Muscle layer of duodenum (tissue), 2 donors: ENCODE measurements around the gene STMN3.
"Not testable (repeated sequence)": the region's sequence is repeated elsewhere in the genome, so short reads cannot be mapped to it uniquely, and the experiment has no call there.

ENCODE experiments used
- H3K27ac ChIP-seq: one replicate; pipeline ENCODE4 v1.7.0; 2013; ENCODE audit warnings: mild to moderate bottlenecking, low read length
- H3K27me3 ChIP-seq: one replicate; pipeline ENCODE4 v1.7.0; 2013; ENCODE audit warnings: low read depth, mild to moderate bottlenecking, control low read depth, low read length
- H3K36me3 ChIP-seq, 2 donors: one replicate each; pipeline ENCODE4 v1.7.0; 2013; ENCODE audit warnings: low read length in 2 of 2, control low read depth in 1 of 2, mild to moderate bottlenecking in 1 of 2; ENCODE audit not compliant: insufficient read depth in 2 of 2, control insufficient read depth in 1 of 2
- H3K4me1 ChIP-seq, 2 donors: one replicate each; pipeline ENCODE4 v1.7.0; 2013; ENCODE audit warnings: low read length in 2 of 2, mild to moderate bottlenecking in 2 of 2, control low read depth in 1 of 2, moderate library complexity in 1 of 2; ENCODE audit not compliant: insufficient read depth in 2 of 2, control insufficient read depth in 1 of 2
- H3K4me3 ChIP-seq, 2 donors: one replicate each; pipeline ENCODE4 v1.7.0; 2013; ENCODE audit warnings: low read length in 2 of 2, low read depth in 1 of 2, mild to moderate bottlenecking in 1 of 2
- H3K9me3 ChIP-seq, 2 donors: one replicate each; pipeline ENCODE4 v1.7.0; 2013; ENCODE audit warnings: low read length in 2 of 2, control low read depth in 1 of 2, mild to moderate bottlenecking in 1 of 2; ENCODE audit not compliant: control insufficient read depth in 1 of 2
- donor health status: healthy.

Gene STMN3

DNA sequence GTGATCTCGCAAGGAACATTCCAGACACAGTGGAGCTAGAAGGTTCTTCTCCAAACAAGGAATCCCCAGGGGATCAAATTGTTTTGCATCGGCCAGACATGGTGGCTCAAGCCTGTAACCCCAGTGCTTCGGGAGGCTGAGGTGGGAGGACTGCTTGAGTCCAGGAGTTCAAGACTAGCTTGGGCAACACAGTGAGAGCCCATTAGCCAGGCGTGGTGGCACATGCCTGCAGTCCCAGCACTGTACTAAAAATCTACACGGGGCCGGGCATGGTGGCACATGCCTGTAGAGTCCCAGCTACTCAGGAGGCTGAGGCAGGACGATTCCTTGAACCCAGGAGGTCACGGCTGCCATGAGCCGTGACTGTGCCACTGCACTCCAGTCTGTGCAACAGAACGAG, 41.6 kb downstream of the STMN3 start:
- no peaks in the 10 kb centered on the region for H3K9me3 ChIP-seq
- no peak overlapping the region for H3K4me3 ChIP-seq
- peaks cover 3 to 9% of the 10 kb centered on the region in 2 donors for H3K36me3 ChIP-seq
- H3K27me3 ChIP-seq, result no peaks in the 10 kb centered on the region
- no peaks in the 10 kb centered on the region for H3K4me1 ChIP-seq
- H3K27ac ChIP-seq, result no peak overlapping the region

DNA sequence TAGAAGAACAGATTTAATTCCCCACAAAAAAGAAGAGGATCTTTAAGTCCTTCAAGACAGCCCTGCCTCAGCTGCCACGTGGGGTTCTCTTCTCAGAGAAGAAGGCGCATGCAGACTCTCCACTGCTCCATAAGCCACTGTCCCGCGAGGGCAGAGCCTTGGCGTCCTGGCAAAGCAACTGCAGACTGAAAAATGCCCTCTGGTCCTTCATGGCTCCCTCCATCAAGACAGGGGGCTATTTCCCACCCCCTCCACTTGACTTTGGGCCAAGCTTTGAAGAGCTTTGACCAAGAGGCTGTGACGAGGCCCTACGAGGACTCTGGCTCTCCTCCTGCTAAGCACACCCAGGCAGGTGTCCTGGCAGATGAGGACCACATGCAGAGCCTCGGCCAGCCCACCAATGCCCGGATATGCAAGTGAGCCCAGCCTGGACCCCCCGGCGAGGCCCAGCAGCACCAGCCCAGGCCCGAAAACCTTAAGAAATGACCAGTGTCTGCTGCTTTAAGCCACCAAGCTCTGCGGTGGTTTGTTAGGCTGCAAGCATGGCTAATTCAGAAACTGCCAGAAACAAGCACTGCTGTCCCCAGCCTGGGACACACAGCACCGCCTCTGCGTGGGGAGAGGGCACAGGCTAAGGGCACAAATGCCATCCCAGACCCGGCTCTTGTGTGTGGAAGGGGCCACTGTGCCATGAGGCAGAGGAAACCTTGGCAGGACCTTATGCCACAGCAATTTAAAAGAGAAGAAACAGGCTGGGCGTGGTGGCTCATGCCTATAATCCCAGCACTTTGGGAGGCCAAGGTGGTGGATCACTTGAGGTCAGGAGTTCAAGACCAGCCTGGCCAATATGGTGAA, 42.4 kb downstream of the STMN3 start:
- no peaks in the 10 kb centered on the region for H3K4me1 ChIP-seq
- H3K27me3 ChIP-seq, result no peaks in the 10 kb centered on the region
- H3K27ac ChIP-seq, result no peak overlapping the region
- H3K9me3 ChIP-seq, result no peaks in the 10 kb centered on the region
- peaks cover 3% of the 10 kb centered on the region in 2 donors for H3K36me3 ChIP-seq
- no peak overlapping the region for H3K4me3 ChIP-seq

DNA sequence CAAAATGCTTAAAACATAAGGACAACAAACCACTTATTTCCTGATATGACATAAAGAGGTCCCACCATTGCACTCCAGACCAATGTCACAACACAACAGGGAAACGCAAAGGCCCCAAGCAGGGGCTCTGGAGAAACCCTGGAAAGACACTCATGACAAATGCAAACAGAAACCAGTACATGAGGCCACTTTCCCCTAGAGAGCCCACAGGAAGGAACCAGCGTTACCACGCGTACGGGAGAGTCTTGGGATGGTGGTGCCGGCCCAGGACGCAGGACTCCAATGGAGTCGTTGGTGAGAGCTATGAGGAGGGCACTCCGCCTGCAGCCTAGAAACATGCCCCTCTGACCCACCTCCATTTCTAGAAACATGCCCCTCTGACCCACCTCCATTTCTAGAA, 46.5 kb downstream of the STMN3 start:
- Histone ChIP-seq H3K27ac (no peak overlapping the region), H3K9me3 (no peaks in the 10 kb centered on the region), H3K36me3 (peaks cover 13 to 20% of the 10 kb centered on the region in 2 donors)

DNA sequence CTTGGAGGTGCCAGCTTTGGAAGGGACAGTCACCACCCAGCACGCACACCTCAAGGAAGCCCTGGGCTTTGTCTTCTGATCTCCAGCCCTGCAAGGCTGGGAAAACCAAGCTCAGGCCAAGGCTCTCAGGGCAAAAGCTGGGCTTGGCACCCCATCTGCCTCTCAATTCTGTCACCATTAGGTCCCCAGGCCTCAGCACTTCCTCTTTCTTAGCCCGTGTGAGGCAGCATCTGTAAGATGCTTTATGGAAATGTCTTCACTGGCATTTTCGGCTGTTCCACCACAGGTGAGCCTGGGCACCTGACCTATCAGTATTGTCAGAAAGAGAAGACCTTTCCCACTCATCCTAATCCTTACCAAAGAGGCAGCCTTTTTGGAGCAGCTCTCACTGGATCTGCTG, 50.9 kb downstream of the STMN3 start:
- Histone ChIP-seq H3K4me3 (no peak overlapping the region), H3K27me3 (no peaks in the 10 kb centered on the region), H3K27ac (no peak overlapping the region), H3K4me1 (no peaks in the 10 kb centered on the region), H3K36me3 (peaks cover 17 to 54% of the 10 kb centered on the region in 2 donors), H3K9me3 (no peaks in the 10 kb centered on the region)

More for the DNA sequence above, 46.5 kb downstream of the STMN3 start:
- Histone ChIP-seq H3K4me1 (no peaks in the 10 kb centered on the region), H3K4me3 (no peak overlapping the region), H3K27me3 (no peaks in the 10 kb centered on the region)

DNA sequence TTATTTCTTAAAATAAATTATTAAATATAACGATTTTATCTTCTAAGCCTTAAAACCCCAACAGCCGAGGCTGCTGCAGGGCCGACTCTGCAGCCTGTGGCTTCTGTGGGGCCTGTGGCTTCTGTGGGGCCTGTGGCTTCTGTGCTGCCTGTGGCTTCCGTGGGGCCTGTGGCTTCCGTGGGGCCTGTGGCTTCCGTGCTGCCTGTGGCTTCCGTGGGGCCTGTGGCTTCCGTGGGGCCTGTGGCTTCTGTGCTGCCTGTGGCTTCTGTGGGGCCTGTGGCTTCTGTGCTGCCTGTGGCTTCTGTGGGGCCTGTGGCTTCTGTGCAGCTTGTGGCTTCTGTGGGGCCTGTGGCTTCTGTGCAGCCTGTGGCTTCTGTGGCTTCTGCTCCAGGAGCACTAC, 51.5 kb downstream of the STMN3 start:
- H3K27ac ChIP-seq, H3K27me3 ChIP-seq, H3K4me3 ChIP-seq, H3K4me1 ChIP-seq, H3K9me3 ChIP-seq: not testable (repeated sequence)
- H3K36me3 ChIP-seq, result peaks cover 17 to 54% of the 10 kb centered on the region in 2 donors

DNA sequence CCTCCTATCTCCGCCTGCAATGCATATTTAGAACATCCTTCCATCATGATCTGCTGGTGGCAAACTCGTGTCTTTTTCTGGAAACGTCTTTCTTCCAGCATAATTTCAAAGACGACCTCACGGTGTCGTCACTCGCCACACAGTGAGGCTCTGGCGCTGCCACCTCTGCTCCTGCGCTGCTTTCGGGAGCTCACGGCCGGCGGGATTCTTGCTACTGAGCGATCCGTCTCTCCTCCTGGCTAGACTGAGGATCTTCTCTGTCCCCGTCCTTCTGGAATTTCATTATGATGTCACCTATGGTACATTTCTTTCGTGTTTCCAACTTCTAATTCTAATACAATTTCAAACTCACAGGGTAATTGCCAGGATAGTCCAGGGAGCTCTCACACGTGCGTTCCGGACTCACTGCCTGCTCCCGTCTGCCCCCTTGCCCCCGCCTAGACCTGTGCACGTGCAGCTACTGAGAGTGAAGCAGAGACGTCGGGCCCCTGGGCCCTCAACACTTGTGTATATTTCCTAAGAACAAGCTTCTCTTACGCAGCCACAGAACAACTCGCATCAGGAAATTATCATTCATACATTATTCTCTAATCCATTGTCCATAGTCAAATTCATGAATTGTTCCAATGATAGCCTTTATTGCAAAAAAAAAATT, 53.7 kb downstream of the STMN3 start:
- peaks cover 22 to 65% of the 10 kb centered on the region in 2 donors for H3K36me3 ChIP-seq

DNA sequence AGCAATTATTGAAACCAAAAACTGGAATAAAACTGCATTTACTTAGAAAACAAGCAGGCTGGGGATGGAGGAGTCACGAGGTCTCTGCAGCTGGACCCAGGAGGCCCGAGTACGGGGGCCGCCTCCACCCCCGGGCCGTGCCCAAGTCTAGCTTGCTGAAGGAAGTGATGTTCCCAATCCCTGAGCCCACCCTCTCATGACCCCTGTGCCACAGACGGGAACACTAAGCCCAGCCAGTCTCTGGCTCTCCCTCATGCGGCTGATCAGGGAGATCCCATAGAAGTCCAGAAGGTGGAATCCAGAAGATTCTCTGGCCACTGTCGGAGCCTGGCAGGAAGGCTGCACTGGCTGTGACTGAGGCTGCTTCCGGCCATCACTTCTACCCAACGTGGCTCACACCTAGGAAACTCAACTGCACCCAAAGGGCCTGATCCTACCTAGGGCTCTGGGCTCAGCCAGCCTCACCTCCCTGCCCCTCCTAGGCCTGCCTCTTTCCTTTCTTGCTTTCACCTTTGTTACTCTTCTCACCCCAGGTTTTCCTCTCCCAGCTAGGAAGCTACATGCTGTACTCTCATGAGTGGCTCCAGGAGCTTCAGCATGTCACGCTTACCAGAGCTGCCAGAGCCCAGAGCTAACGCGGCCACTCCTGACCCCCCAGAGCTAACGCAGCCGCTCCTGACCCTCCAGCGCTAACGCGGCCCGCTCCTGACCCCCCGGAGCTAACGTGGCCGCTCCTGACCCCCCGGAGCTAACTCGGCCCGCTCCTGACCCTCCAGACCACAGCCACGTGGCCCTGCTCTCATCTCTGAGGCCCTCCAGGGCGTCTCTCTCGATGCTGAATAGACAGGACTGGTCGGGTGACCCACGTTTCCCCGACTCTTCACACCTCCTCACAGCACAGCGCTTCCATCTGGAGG, 54.5 kb downstream of the STMN3 start:
- H3K27me3 ChIP-seq, result no peaks in the 10 kb centered on the region
- peaks cover 22 to 60% of the 10 kb centered on the region in 2 donors for H3K36me3 ChIP-seq
- no peaks in the 10 kb centered on the region for H3K4me1 ChIP-seq
- no peaks in the 10 kb centered on the region for H3K9me3 ChIP-seq
- H3K27ac ChIP-seq, result no peak overlapping the region
- no peak overlapping the region for H3K4me3 ChIP-seq

More for the DNA sequence above, 53.7 kb downstream of the STMN3 start:
- H3K27me3 ChIP-seq, result no peaks in the 10 kb centered on the region
- no peaks in the 10 kb centered on the region for H3K9me3 ChIP-seq
- H3K4me3 ChIP-seq, result no peak overlapping the region
- H3K4me1 ChIP-seq, result no peaks in the 10 kb centered on the region
- H3K27ac ChIP-seq, result no peak overlapping the region

DNA sequence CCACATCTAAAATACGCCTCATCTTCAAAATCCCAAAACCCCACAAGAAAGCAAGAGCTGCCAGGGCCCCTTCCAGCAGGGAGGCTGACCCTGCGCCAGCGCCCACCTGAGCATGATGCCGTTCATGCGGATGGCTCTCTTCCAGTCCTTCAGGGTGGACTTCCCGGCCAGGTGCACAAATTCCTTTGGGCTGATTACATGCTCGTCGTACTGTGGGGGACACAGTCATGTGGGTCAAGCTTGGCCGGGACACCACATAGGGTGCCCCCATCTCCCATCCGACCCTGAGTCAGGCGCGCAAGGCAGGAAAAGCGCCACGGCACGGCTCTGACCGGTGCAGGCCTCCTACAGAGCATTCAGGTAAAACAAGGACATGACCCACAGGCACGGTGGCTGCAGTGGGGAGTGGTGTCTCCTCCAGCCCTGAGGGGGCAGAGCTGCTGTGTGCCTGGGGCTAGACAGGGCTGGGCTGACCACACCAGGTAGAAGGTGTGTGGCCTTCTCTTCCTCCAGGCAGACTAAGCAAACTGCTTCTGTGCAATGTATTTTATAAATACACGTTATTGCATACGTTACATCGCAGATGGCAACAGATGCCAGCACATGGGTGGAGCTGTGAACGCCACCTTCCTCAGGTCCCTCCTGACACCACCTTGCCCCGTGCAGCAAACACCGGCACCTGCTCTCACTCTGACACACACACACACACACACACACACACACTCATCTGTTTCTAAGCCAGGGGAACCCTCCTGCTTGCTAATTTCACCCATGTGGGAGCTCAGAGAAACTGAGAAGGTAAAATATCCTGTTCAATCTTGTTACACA, 55.4 kb downstream of the STMN3 start:
- H3K4me3 ChIP-seq, result no peak overlapping the region
- no peak overlapping the region for H3K27ac ChIP-seq
- no peaks in the 10 kb centered on the region for H3K4me1 ChIP-seq
- peaks cover 26 to 59% of the 10 kb centered on the region in 2 donors for H3K36me3 ChIP-seq
- no peaks in the 10 kb centered on the region for H3K9me3 ChIP-seq
- no peaks in the 10 kb centered on the region for H3K27me3 ChIP-seq

DNA sequence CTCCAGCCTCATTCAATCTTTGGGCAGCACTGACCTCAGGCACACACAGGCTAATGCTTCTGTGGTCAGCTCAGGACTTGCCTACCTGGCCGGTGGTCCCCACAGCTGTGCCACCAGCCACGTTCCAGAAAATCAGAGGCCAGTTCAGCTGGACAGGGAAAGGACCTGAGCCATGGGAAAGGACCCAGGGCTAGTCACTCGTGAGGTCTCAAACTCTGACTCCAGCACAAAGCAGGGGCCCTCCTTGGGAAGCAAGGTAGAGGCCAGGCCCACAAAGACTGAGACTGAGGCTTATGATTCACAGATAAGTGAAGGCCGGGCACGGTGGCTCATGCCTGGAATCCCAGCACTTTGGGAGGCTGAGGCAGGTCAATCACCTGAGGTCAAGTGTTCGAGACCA, 56.8 kb downstream of the STMN3 start:
- no peak overlapping the region for H3K27ac ChIP-seq
- H3K4me1 ChIP-seq, result no peaks in the 10 kb centered on the region
- H3K4me3 ChIP-seq, result no peak overlapping the region
- peaks cover 19 to 60% of the 10 kb centered on the region in 2 donors for H3K36me3 ChIP-seq
- no peaks in the 10 kb centered on the region for H3K9me3 ChIP-seq
- no peaks in the 10 kb centered on the region for H3K27me3 ChIP-seq

DNA sequence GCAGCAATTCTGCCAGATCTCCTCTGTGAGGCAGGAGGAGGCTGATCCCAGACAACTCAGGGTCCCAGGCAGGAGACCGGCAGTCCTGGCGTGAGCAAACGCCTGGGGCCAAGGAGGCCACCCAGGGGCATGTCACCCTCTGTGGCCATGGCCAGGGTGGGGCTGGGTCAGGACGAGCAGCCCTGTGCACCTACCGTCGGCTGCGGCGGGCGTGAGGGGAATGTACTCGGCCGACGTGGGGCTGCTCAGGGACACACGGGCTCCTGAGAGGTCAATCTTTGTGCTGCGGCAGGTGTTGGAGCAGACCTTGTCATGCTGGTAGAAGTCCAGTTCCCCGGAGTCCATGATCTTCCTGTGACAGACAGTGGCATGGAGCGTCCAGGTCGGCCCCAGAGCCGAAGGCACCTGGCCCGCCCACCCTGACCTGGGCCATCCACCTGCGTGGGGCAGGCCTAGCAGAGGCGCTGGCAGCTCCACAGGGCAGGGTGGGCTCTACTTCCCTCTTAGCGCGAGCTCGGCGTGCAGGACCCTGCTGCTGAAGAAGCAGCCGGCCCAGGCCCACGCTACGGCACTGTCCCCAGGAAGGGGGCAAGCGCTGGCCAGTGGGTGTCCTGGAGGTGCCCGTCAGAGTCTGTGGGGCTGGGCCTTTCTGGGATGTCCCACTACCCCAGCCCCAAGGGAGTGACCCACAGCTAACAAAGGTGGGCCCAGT, 57.7 kb downstream of the STMN3 start:
- H3K27me3 ChIP-seq, result no peaks in the 10 kb centered on the region

More for the DNA sequence above, 57.7 kb downstream of the STMN3 start:
- Histone ChIP-seq H3K9me3 (no peaks in the 10 kb centered on the region), H3K27ac (no peak overlapping the region), H3K36me3 (peaks cover 19 to 60% of the 10 kb centered on the region in 2 donors), H3K4me1 (no peaks in the 10 kb centered on the region), H3K4me3 (no peak overlapping the region)
